Activated T-cell treated with anti-CD3 and anti-CD28 coated beads, Interleukin-2, amount 50 U/mL, for 4 hours (primary cell): ENCODE measurements around the gene GATA2. TPM values are rescaled to one million over a fixed set of nuclear protein-coding genes. Genes with fewer than 3 reads are reported as not detected.

Source experiments
- total RNA-seq, 3 donors: library from RNA; stranded (reverse); gene quantifications; one replicate each; pipeline ENCODE4 v1.2.1, GENCODE V29; 2021

GATA2 gene
- total RNA-seq, 3 donors from 2014 or later: 2.3 to 13.7 (median 12.2) TPM

Other genes starting within 250 kb of the GATA2 start
- gene DNAJB8, start 26.3 kb downstream of the GATA2 start, total RNA-seq: not detected
- 100 to 1,000 TPM; 189 to 209 (median 195) TPM for gene RPN1, start 157.6 kb upstream of the GATA2 start, total RNA-seq
- 100 to 1,000 TPM; 358 to 449 (median 407) TPM for gene RAB7A, start 233.0 kb upstream of the GATA2 start, total RNA-seq